Measurements from ENCODE around the gene PRSS2.
"Not testable (repeated sequence)": the region's sequence is repeated elsewhere in the genome, so short reads cannot be mapped to it uniquely, and the experiment has no call there.

PRSS2 gene

DNA sequence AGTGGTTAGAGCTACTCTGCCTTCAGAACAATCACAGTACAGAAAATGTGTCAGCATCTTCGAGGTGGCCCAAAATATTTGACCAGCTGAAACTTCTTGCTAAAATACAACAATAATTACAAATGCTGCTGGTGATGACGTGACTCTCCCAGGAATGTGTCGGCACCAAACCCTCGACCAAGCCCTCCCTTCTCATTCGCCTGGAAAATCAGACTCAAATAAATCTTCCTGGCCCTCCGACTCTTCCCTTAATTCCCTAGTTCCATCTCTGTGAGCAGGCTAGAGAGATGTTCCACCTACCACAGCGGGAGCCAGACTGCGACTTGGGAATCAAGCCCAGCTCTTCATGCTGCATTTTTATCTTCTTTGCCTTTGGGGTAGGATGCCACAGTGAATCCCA, 4.1 kb downstream of the PRSS2 start:
- H3K27ac ChIP-seq (ENCODE audit: low read length) = no peak overlapping the region
- no peak overlapping the region for H3K9ac ChIP-seq (ENCODE audit: low read length in 2 of 2)
- no peaks in the 10 kb centered on the region for H3K36me3 ChIP-seq (ENCODE audit: control insufficient read depth in 2 of 2, insufficient read depth in 2 of 2, low read length in 2 of 2)

DNA sequence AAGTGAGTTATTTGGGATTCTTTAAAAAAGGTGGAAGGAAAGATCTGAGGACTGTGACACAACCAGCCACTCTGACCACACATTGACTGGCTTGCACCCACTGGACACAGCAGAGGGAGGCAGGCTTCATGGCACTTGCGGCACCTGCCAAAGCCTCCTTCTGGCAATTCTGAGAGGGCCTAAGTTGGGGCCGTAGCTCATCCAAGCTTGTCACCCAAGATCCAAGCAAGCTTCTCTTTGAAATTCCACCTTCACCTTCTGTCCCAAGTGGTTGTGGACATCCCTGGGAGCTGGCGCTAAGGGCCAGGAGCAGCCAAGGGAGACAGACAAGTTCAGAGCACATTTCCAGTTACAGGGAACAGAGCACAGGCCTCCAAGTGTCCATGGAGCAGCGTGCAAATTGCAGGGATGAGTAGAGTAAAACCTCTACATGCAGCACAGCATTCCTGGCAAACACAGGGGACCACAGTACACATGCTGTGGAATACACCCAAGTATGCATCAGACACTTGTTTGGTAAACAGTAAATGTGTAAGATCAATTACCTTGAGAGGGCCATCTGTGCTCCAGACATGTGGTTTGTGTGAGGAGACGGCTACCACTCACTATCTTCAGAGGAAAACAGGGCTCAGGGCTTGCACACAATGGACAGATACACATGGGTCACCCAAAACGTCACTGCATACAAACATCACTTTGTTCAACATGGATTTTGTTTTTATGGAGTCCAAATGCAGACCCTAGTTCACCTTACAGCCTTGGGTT, 4.8 kb downstream of the PRSS2 start:
- H3K4me3 ChIP-seq (ENCODE audit: low read length in 2 of 2); H3K9ac ChIP-seq (ENCODE audit: low read length in 2 of 2); H3K9me3 ChIP-seq (ENCODE audit: control insufficient read depth in 2 of 2, low read length in 2 of 2); H3K4me1 ChIP-seq (ENCODE audit: control insufficient read depth, insufficient read depth, low read length); H3K36me3 ChIP-seq (ENCODE audit: control insufficient read depth in 2 of 2, insufficient read depth in 2 of 2, low read length in 2 of 2); H3K27ac ChIP-seq (ENCODE audit: low read length); H3K27me3 ChIP-seq (ENCODE audit: control insufficient read depth in 1 of 2, insufficient read depth in 2 of 2, low read length in 2 of 2): not testable (repeated sequence)

More for the DNA sequence above, 4.1 kb downstream of the PRSS2 start:
- H3K9me3 ChIP-seq (ENCODE audit: control insufficient read depth in 2 of 2, low read length in 2 of 2) = no peaks in the 10 kb centered on the region
- H3K4me1 ChIP-seq (ENCODE audit: control insufficient read depth, insufficient read depth, low read length) = no peaks in the 10 kb centered on the region
- no peak overlapping the region for H3K4me3 ChIP-seq (ENCODE audit: low read length in 2 of 2)
- peaks cover 0 to 8% of the 10 kb centered on the region in 2 donors for H3K27me3 ChIP-seq (ENCODE audit: control insufficient read depth in 1 of 2, insufficient read depth in 2 of 2, low read length in 2 of 2)

GRCh38 chr7:142776206-142776844, 5.6 kb downstream of the PRSS2 start:
- Histone ChIP-seq H3K4me3 (ENCODE audit: low read length in 2 of 2) (no peak overlapping the region), H3K27ac (ENCODE audit: low read length) (no peak overlapping the region), H3K4me1 (ENCODE audit: control insufficient read depth, insufficient read depth, low read length) (no peaks in the 10 kb centered on the region)

DNA sequence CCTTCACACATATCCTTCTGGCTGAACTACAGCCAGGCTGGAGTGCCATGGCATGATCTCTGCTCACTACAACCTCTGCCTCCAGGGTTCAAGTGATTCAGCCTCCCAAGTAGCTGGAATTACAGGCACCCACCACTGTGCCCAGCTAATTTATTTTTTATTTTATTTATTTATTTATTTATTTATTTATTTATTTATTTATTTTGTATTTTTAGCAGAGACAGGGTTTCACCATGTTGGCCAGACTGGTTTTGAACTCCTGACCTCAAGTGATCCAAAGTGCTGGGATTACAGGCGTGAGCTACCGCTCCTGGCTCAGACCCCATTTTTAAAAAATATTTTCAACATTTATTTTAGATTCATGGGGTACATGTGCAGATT, 6.1 kb downstream of the PRSS2 start:
- not testable (repeated sequence) for H3K4me3 ChIP-seq (ENCODE audit: low read length in 2 of 2); H3K27ac ChIP-seq (ENCODE audit: low read length); H3K4me1 ChIP-seq (ENCODE audit: control insufficient read depth, insufficient read depth, low read length); H3K36me3 ChIP-seq (ENCODE audit: control insufficient read depth in 2 of 2, insufficient read depth in 2 of 2, low read length in 2 of 2); H3K9ac ChIP-seq (ENCODE audit: low read length in 2 of 2); H3K27me3 ChIP-seq (ENCODE audit: control insufficient read depth in 1 of 2, insufficient read depth in 2 of 2, low read length in 2 of 2); H3K9me3 ChIP-seq (ENCODE audit: control insufficient read depth in 2 of 2, low read length in 2 of 2)

More at GRCh38 chr7:142776206-142776844, 5.6 kb downstream of the PRSS2 start:
- Histone ChIP-seq H3K36me3 (ENCODE audit: control insufficient read depth in 2 of 2, insufficient read depth in 2 of 2, low read length in 2 of 2) (no peaks in the 10 kb centered on the region), H3K27me3 (ENCODE audit: control insufficient read depth in 1 of 2, insufficient read depth in 2 of 2, low read length in 2 of 2) (peaks cover 0 to 3% of the 10 kb centered on the region in 2 donors), H3K9ac (ENCODE audit: low read length in 2 of 2) (no peak overlapping the region), H3K9me3 (ENCODE audit: control insufficient read depth in 2 of 2, low read length in 2 of 2) (no peaks in the 10 kb centered on the region)

- H3K36me3 ChIP-seq (ENCODE audit: control insufficient read depth in 2 of 2, insufficient read depth in 2 of 2, low read length in 2 of 2) = no peaks in the 10 kb centered on the region
- no peak overlapping the region for H3K27ac ChIP-seq (ENCODE audit: low read length)
- H3K9me3 ChIP-seq (ENCODE audit: control insufficient read depth in 2 of 2, low read length in 2 of 2) = no peaks in the 10 kb centered on the region
- no peak overlapping the region for H3K4me3 ChIP-seq (ENCODE audit: low read length in 2 of 2)
- H3K9ac ChIP-seq (ENCODE audit: low read length in 2 of 2) = no peak overlapping the region
- H3K4me1 ChIP-seq (ENCODE audit: control insufficient read depth, insufficient read depth, low read length) = no peaks in the 10 kb centered on the region
- H3K27me3 ChIP-seq (ENCODE audit: control insufficient read depth in 1 of 2, insufficient read depth in 2 of 2, low read length in 2 of 2) = no peaks in the 10 kb centered on the region
Measured at GRCh38 chr7:142777318-142777717, 6.5 kb downstream of the PRSS2 start.

GRCh38 chr7:142782922-142783900, 12.4 kb downstream of the PRSS2 start:
- Histone ChIP-seq H3K27ac (ENCODE audit: low read length) (no peak overlapping the region), H3K27me3 (ENCODE audit: control insufficient read depth in 1 of 2, insufficient read depth in 2 of 2, low read length in 2 of 2) (peaks cover 3 to 6% of the 10 kb centered on the region in 2 donors), H3K4me3 (ENCODE audit: low read length in 2 of 2) (peak overlapping the region; percentile 48 to 59), H3K9me3 (ENCODE audit: control insufficient read depth in 2 of 2, low read length in 2 of 2) (no peaks in the 10 kb centered on the region), H3K9ac (ENCODE audit: low read length in 2 of 2) (no peak overlapping the region), H3K4me1 (ENCODE audit: control insufficient read depth, insufficient read depth, low read length) (peaks cover 5% of the 10 kb centered on the region), H3K36me3 (ENCODE audit: control insufficient read depth in 2 of 2, insufficient read depth in 2 of 2, low read length in 2 of 2) (no peaks in the 10 kb centered on the region)

- H3K4me3 ChIP-seq (ENCODE audit: low read length in 2 of 2) = no peak overlapping the region
- H3K27me3 ChIP-seq (ENCODE audit: control insufficient read depth in 1 of 2, insufficient read depth in 2 of 2, low read length in 2 of 2) = peaks cover 3 to 6% of the 10 kb centered on the region in 2 donors
- no peaks in the 10 kb centered on the region for H3K36me3 ChIP-seq (ENCODE audit: control insufficient read depth in 2 of 2, insufficient read depth in 2 of 2, low read length in 2 of 2)
- no peak overlapping the region for H3K27ac ChIP-seq (ENCODE audit: low read length)
- peaks cover 5% of the 10 kb centered on the region for H3K4me1 ChIP-seq (ENCODE audit: control insufficient read depth, insufficient read depth, low read length)
- no peak overlapping the region for H3K9ac ChIP-seq (ENCODE audit: low read length in 2 of 2)
- H3K9me3 ChIP-seq (ENCODE audit: control insufficient read depth in 2 of 2, low read length in 2 of 2) = no peaks in the 10 kb centered on the region
Measured at GRCh38 chr7:142784096-142784495, 13.3 kb downstream of the PRSS2 start.

DNA sequence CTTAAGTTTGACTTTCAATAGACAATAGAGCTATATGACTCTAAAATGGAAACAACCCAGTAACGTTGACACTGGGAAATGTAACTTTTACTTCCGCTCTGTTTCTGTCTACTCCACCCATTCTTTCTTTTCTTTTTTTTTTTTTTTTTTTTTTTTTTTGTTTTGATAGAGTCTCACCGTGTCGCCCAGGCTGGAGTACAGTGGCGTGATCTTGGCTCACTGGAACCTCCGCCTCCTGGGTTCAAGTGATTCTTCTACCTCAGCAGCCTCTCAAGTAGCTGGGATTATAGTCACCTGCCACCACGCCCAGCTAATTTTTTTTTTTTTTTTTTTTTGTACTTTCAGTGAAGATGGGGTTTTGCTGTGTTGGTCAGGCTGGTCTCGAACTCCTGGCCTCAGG, 13.9 kb downstream of the PRSS2 start:
- H3K9ac ChIP-seq (ENCODE audit: low read length in 2 of 2) = no peak overlapping the region
- no peak overlapping the region for H3K27ac ChIP-seq (ENCODE audit: low read length)
- H3K9me3 ChIP-seq (ENCODE audit: control insufficient read depth in 2 of 2, low read length in 2 of 2) = no peaks in the 10 kb centered on the region
- H3K4me3 ChIP-seq (ENCODE audit: low read length in 2 of 2) = no peak overlapping the region
- no peaks in the 10 kb centered on the region for H3K36me3 ChIP-seq (ENCODE audit: control insufficient read depth in 2 of 2, insufficient read depth in 2 of 2, low read length in 2 of 2)
- peaks cover 5% of the 10 kb centered on the region for H3K4me1 ChIP-seq (ENCODE audit: control insufficient read depth, insufficient read depth, low read length)
- H3K27me3 ChIP-seq (ENCODE audit: control insufficient read depth in 1 of 2, insufficient read depth in 2 of 2, low read length in 2 of 2) = peaks cover 3 to 6% of the 10 kb centered on the region in 2 donors

- H3K27ac ChIP-seq (ENCODE audit: low read length) = no peak overlapping the region
Measured at GRCh38 chr7:142785841-142786250, 15.1 kb downstream of the PRSS2 start.

GRCh38 chr7:142787034-142787768, 16.4 kb downstream of the PRSS2 start:
- H3K27me3 ChIP-seq (ENCODE audit: control insufficient read depth in 1 of 2, insufficient read depth in 2 of 2, low read length in 2 of 2) = peaks cover 3 to 6% of the 10 kb centered on the region in 2 donors
- H3K4me1 ChIP-seq (ENCODE audit: control insufficient read depth, insufficient read depth, low read length) = peaks cover 5% of the 10 kb centered on the region
- H3K9ac ChIP-seq (ENCODE audit: low read length in 2 of 2) = no peak overlapping the region
- H3K4me3 ChIP-seq (ENCODE audit: low read length in 2 of 2) = no peak overlapping the region
- no peaks in the 10 kb centered on the region for H3K36me3 ChIP-seq (ENCODE audit: control insufficient read depth in 2 of 2, insufficient read depth in 2 of 2, low read length in 2 of 2)
- no peaks in the 10 kb centered on the region for H3K9me3 ChIP-seq (ENCODE audit: control insufficient read depth in 2 of 2, low read length in 2 of 2)
- no peak overlapping the region for H3K27ac ChIP-seq (ENCODE audit: low read length)

More at GRCh38 chr7:142785841-142786250, 15.1 kb downstream of the PRSS2 start:
- H3K27me3 ChIP-seq (ENCODE audit: control insufficient read depth in 1 of 2, insufficient read depth in 2 of 2, low read length in 2 of 2) = peaks cover 3 to 6% of the 10 kb centered on the region in 2 donors
- no peak overlapping the region for H3K9ac ChIP-seq (ENCODE audit: low read length in 2 of 2)
- no peaks in the 10 kb centered on the region for H3K9me3 ChIP-seq (ENCODE audit: control insufficient read depth in 2 of 2, low read length in 2 of 2)
- H3K4me1 ChIP-seq (ENCODE audit: control insufficient read depth, insufficient read depth, low read length) = peaks cover 5% of the 10 kb centered on the region
- H3K4me3 ChIP-seq (ENCODE audit: low read length in 2 of 2) = no peak overlapping the region
- H3K36me3 ChIP-seq (ENCODE audit: control insufficient read depth in 2 of 2, insufficient read depth in 2 of 2, low read length in 2 of 2) = no peaks in the 10 kb centered on the region
